Neutrophil (primary cell): Measurements from ENCODE around the gene DSCAML1.

Experiments used
- H3K27ac ChIP-seq: fragments of 200-600 bp; sonication (generic); 2 replicates; pipeline ENCODE4 v1.5.1; 2016; ENCODE audit warnings: mild to moderate bottlenecking, moderate library complexity
- H3K27me3 ChIP-seq: fragments of 200-600 bp; sonication (generic); 2 replicates; pipeline ENCODE4 v1.6.0; 2016; ENCODE audit warnings: mild to moderate bottlenecking
- H3K36me3 ChIP-seq: fragments of 200-600 bp; sonication (generic); 2 replicates; pipeline ENCODE4 v1.5.1; 2017
- H3K4me1 ChIP-seq, 2 experiments: fragments of 200-600 bp in 1 of 2; sonication (generic) in 1 of 2; 1 replicate in 1 of 2; 2 replicates in 1 of 2; pipeline versions ENCODE4 v1.5.1 to v1.6.1; 2013 to 2016; ENCODE audit warnings: low read depth in 1 of 2, low read length in 1 of 2, mild to moderate bottlenecking in 1 of 2, moderate library complexity in 1 of 2; ENCODE audit not compliant: control insufficient read depth in 1 of 2, insufficient read depth in 1 of 2
- H3K4me3 ChIP-seq, 2 experiments: fragments of 200-600 bp in 1 of 2; sonication (generic) in 1 of 2; 1 replicate in 1 of 2; 2 replicates in 1 of 2; pipeline ENCODE4 v1.5.1; 2013 to 2016; ENCODE audit warnings: low read depth in 1 of 2, low read length in 1 of 2, mild to moderate bottlenecking in 1 of 2, moderate library complexity in 1 of 2
- H3K9me3 ChIP-seq: fragments of 200-600 bp; sonication (generic); 2 replicates; pipeline ENCODE4 v1.5.1; 2016
- TF ChIP-seq, protein P1 (sequence below): fragments of 200-600 bp; sonication (generic); IDR thresholded peaks from 2 replicates; pipeline ENCODE4 v1.5.1; 2016; ENCODE audit warnings: antibody characterized with exemption

Gene DSCAML1

DNA sequence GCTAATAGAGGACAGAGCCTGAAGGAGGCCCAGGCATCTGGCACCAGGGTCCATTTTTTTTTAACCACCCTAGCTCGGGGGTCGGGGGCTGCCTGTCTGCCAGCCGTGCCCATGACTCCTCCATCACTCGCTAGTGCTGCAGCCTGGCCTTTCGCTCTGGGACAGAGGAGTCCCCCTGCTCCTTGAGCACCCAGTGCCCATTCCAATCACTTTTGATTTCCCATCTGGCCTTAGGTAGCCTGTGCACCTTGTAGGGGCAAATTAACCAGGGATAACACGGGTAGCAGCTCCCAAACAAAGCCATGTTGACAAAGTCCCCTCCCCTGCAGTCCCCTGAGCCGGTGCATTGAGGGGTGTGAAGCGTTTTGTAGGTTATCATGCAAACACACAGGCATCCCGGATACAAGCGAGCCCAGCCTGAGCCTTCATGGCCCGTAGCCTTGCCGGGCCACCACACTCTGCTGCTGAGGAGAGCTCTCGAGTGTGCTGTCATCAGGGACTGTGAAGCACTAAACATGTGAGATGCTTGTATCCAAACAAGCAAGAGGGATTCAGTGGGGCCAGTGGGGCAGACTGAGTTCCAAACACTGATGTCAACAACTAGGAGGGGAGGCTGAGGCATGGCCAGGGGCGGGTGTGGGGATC is 208.7 kb downstream of the DSCAML1 start:
- Histone ChIP-seq H3K4me1 (no peaks in the 10 kb centered on the region), H3K27me3 (peaks cover 10% of the 10 kb centered on the region), H3K36me3 (no peaks in the 10 kb centered on the region), H3K4me3 (no peak overlapping the region), H3K9me3 (no peaks in the 10 kb centered on the region), H3K27ac (no peak overlapping the region)
- TF ChIP-seq, protein P1, sequence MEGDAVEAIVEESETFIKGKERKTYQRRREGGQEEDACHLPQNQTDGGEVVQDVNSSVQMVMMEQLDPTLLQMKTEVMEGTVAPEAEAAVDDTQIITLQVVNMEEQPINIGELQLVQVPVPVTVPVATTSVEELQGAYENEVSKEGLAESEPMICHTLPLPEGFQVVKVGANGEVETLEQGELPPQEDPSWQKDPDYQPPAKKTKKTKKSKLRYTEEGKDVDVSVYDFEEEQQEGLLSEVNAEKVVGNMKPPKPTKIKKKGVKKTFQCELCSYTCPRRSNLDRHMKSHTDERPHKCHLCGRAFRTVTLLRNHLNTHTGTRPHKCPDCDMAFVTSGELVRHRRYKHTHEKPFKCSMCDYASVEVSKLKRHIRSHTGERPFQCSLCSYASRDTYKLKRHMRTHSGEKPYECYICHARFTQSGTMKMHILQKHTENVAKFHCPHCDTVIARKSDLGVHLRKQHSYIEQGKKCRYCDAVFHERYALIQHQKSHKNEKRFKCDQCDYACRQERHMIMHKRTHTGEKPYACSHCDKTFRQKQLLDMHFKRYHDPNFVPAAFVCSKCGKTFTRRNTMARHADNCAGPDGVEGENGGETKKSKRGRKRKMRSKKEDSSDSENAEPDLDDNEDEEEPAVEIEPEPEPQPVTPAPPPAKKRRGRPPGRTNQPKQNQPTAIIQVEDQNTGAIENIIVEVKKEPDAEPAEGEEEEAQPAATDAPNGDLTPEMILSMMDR, result no peak

DNA sequence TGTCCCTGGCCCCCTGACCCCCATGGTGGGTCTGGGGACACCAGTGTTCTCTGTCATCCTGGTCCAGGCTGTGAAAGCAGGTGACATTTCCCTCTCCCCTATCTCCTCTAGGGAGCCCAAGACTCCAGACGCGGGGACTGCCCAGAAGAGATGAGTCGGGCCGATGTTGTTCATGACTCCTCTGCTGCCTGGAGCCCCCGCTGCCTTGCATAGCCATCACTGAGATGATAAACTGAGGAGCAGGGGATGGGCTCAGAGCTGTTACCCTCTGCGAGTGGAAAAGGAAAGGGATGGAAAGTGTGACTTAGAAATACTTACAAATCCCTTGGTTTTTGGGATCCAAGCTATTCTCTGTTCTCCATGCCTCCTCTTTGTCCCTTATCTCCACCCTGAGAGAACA is 209.6 kb downstream of the DSCAML1 start:
- Histone ChIP-seq H3K4me1 (no peaks in the 10 kb centered on the region), H3K4me3 (no peak overlapping the region), H3K27ac (no peak overlapping the region), H3K9me3 (no peaks in the 10 kb centered on the region), H3K27me3 (peaks cover 10% of the 10 kb centered on the region), H3K36me3 (no peaks in the 10 kb centered on the region)
- TF ChIP-seq, protein P1, result no peak

DNA sequence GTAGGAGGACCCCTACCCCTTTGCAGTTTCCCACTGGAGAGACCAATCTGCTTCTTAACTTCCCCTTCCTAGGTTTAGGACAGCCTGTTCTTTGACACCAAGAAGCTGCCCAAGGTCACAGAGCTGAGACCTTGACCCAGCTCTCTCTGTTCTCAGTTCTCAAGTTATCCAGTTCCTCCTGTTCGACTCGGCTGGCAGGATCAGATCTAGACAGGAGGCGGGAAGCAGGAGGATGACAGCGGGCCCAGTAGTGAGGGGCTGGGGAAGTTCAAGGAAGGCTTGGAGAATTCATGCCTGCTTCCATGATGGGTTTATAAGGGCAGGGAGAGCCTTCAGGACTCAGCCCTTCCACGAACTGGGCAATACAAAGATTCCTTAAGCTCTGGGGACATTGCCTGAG is 210.6 kb downstream of the DSCAML1 start:
- Histone ChIP-seq H3K27me3 (peaks cover 14% of the 10 kb centered on the region), H3K9me3 (no peaks in the 10 kb centered on the region), H3K4me1 (no peaks in the 10 kb centered on the region), H3K36me3 (no peaks in the 10 kb centered on the region), H3K27ac (no peak overlapping the region), H3K4me3 (no peak overlapping the region)
- TF ChIP-seq, protein P1, result no peak

DNA sequence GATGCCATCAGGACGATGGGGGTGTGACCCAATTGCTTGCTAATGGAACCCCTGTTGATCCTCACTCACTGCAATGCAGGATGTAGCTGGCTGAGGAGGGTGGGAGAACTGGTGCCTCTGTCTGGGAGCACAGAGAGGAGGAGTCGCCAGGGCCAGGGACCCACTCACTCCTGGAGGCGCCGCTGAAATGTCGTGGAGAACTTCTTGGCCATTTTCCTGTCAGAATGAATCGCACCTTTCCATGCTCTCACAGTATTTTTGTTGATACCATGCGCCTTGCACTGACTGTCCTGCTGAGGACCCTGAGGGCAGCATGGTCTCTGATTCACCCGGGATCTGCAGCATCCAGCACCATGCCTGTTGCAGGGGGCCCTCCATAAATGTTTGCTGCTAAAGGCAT is 211.4 kb downstream of the DSCAML1 start:
- TF ChIP-seq, protein P1, result no peak

DNA sequence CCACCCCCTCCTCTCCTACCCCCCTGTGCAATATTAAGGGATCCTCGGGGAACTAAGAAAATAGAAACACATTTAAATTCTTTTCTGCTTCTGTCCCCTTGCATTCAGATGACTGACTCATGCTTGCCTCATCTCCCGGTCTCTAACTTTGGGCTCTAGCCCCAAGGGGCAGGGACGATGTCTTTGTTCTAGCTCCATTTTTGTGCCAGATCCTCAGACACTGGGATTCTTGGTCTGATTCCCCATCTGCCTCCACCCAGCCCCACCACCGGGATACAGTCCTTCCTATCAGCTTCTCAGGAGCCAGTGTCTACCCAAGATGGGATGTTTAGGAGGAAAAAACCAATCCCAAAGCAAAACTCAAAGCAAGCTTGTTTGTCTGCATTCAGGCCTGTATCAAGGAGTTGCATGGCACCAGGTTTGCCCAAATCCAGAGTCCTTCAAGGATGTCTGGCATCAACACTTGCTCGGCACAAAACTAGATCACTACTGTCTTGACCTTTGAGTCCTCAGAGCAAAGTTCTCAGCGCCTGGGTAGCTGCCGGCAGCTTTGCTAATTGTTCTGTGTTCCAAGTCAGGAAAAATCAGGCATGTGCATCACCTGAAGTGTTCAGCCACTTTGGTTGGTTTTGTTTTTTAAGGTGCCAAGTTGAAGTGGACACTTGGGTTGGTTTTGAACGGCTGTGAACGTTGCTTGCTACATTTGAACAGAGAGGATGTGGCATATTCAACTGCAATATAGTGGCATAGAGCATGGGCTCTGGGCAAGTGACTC is 212.8 kb downstream of the DSCAML1 start:
- Histone ChIP-seq H3K4me1 (no peaks in the 10 kb centered on the region), H3K27me3 (peaks cover 16% of the 10 kb centered on the region), H3K4me3 (no peak overlapping the region), H3K9me3 (no peaks in the 10 kb centered on the region), H3K27ac (no peak overlapping the region), H3K36me3 (no peaks in the 10 kb centered on the region)
- TF ChIP-seq, protein P1, result no peak

More for the DNA sequence above, 211.4 kb downstream of the DSCAML1 start:
- Histone ChIP-seq H3K4me1 (no peaks in the 10 kb centered on the region), H3K36me3 (no peaks in the 10 kb centered on the region), H3K27me3 (peaks cover 19% of the 10 kb centered on the region), H3K27ac (no peak overlapping the region), H3K9me3 (no peaks in the 10 kb centered on the region), H3K4me3 (no peak overlapping the region)
